Right ventricle myocardium superior (tissue), 1 donor: ENCODE measurements around the gene CDC42EP4. TPM values are rescaled to one million over a fixed set of nuclear protein-coding genes. Genes with fewer than 3 reads are reported as not detected.
"Not testable (repeated sequence)": the region's sequence is repeated elsewhere in the genome, so short reads cannot be mapped to it uniquely, and the experiment has no call there.

Experiments
- ATAC-seq: fragments of 200-7000 bp; cut with Tn5 transposase; one replicate; pipeline ENCODE4 v1.9.1; 2020; ENCODE audit warnings: mild to moderate bottlenecking; ENCODE audit not compliant: poor library complexity
- DNase-seq: peaks from one replicate; pipeline ENCODE4 v3.0.0-alpha.2; 2020
- intact Hi-C: fragments of 100-400 bp; cut with DNase I; formaldehyde crosslinking; loops from one replicate; pipeline ENCODE4 v1.11.2; 2022
- total RNA-seq: library from RNA; stranded (reverse); fragmentation: NEBNext Ultra II Directional; extraction: Animal tissue kit (Norgen Biotek cat#: 25700); gene quantifications from one replicate; pipeline ENCODE4 v1.2.1, GENCODE V29; 2021
- donor health status: DM: no; HTN: yes; CAD: no; lungs with severe emphysema.

CDC42EP4 gene
- total RNA-seq, 1 donor from 2014 or later: 53.0 TPM

GRCh38 chr17:73346501-73347162, 34.8 kb upstream of the CDC42EP4 start:
- DNase-seq (peak; percentile 30), ATAC-seq (no peak)
- intact Hi-C loops: no loop called here

GRCh38 chr17:73343739-73344454, 32.1 kb upstream of the CDC42EP4 start:
- ATAC-seq: no peak
- intact Hi-C loops: no loop called here
- peak; percentile 37 for DNase-seq

- ATAC-seq (peak; percentile 66), DNase-seq (peak; percentile 79)
- intact Hi-C loops: no loop called here
Observed at GRCh38 chr17:73343168-73343634, 31.4 kb upstream of the CDC42EP4 start.

- DNase-seq: no peak
- no peak for ATAC-seq
- intact Hi-C loops: no loop called here
Observed at GRCh38 chr17:73342541-73343167, 30.9 kb upstream of the CDC42EP4 start.

- ATAC-seq: peak; percentile 71
- peak; percentile 81 for DNase-seq
- intact Hi-C loops: no loop called here
Observed at GRCh38 chr17:73342050-73342522, 30.3 kb upstream of the CDC42EP4 start.

GRCh38 chr17:73341350-73342049, 29.7 kb upstream of the CDC42EP4 start:
- intact Hi-C loops: no loop called here
- DNase-seq: peak; percentile 38
- no peak for ATAC-seq

GRCh38 chr17:73340093-73340596, 28.3 kb upstream of the CDC42EP4 start:
- DNase-seq (peak; percentile 31), ATAC-seq (no peak)
- intact Hi-C loops: no loop called here

GRCh38 chr17:73338566-73339197, 26.9 kb upstream of the CDC42EP4 start:
- DNase-seq (peak; percentile 31), ATAC-seq (no peak)
- intact Hi-C loops: no loop called here

- DNase-seq (peak; percentile 49), ATAC-seq (no peak)
- intact Hi-C loops: no loop called here
Observed at GRCh38 chr17:73338050-73338521, 26.3 kb upstream of the CDC42EP4 start.

GRCh38 chr17:73337330-73337710, 25.5 kb upstream of the CDC42EP4 start:
- intact Hi-C loops: no loop called here
- ATAC-seq (no peak), DNase-seq (no peak)

- no peak for DNase-seq
- intact Hi-C loops: no loop called here
- ATAC-seq: no peak
Observed at GRCh38 chr17:73336408-73337329, 24.9 kb upstream of the CDC42EP4 start.

- ATAC-seq (no peak), DNase-seq (no peak)
- intact Hi-C loops: no loop called here
Observed at GRCh38 chr17:73335591-73336407, 24.0 kb upstream of the CDC42EP4 start.

- DNase-seq (no peak), ATAC-seq (no peak)
- intact Hi-C loops: no loop called here
Observed at GRCh38 chr17:73334771-73335513, 23.1 kb upstream of the CDC42EP4 start.

- DNase-seq, ATAC-seq, intact Hi-C loops: not testable (repeated sequence)
Observed at GRCh38 chr17:73333445-73333844, 21.6 kb upstream of the CDC42EP4 start.

GRCh38 chr17:73331060-73331459, 19.3 kb upstream of the CDC42EP4 start:
- DNase-seq: no peak
- ATAC-seq: no peak
- intact Hi-C loops: no loop called here

- DNase-seq: no peak
- intact Hi-C loops: no loop called here
- ATAC-seq: no peak
Observed at GRCh38 chr17:73327676-73328075, 15.9 kb upstream of the CDC42EP4 start.
